ENCODE results near the gene BZW2. TPM values are rescaled to one million over a fixed set of nuclear protein-coding genes. Genes with fewer than 3 reads are reported as not detected.

The BZW2 gene
- total RNA-seq, 1 donor from 2014 or later, result 18.0 TPM

DNA sequence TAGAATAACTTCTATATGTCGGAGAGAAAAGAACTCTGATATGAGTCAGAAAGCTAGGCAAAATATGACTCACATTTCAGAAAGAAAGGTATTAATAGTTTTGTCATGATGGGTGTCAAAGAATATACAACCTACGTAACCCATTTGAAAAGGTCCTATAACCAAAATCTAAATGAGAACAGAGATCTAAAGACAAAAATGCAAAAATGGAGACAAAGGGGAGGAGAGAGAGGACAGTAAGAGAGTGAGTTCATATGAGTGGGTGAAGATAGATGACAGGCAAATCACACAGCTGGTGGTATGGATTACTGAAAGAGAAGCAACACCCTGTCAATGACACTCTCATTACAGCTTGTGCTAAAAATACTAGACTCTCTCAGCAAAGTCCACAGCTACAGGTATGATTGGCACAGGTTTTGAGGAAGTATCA lies 26.0 kb upstream of the BZW2 start:
- Histone ChIP-seq H3K4me1 (no peaks in the 10 kb centered on the region), H3K27me3 (no peaks in the 10 kb centered on the region), H3K27ac (no peak overlapping the region), H3K9me3 (no peaks in the 10 kb centered on the region), H3K36me3 (peaks cover 33 to 54% of the 10 kb centered on the region in 2 donors), H3K4me3 (no peak overlapping the region)
- TF ChIP-seq, protein P1, sequence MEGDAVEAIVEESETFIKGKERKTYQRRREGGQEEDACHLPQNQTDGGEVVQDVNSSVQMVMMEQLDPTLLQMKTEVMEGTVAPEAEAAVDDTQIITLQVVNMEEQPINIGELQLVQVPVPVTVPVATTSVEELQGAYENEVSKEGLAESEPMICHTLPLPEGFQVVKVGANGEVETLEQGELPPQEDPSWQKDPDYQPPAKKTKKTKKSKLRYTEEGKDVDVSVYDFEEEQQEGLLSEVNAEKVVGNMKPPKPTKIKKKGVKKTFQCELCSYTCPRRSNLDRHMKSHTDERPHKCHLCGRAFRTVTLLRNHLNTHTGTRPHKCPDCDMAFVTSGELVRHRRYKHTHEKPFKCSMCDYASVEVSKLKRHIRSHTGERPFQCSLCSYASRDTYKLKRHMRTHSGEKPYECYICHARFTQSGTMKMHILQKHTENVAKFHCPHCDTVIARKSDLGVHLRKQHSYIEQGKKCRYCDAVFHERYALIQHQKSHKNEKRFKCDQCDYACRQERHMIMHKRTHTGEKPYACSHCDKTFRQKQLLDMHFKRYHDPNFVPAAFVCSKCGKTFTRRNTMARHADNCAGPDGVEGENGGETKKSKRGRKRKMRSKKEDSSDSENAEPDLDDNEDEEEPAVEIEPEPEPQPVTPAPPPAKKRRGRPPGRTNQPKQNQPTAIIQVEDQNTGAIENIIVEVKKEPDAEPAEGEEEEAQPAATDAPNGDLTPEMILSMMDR (IDR thresholded peaks at IDR 0.05), result no peak
- DNase-seq (ENCODE audit: low spot score in 2 of 2), result no peak
- intact Hi-C loops (cut with DNase I), result no loop called here

DNA sequence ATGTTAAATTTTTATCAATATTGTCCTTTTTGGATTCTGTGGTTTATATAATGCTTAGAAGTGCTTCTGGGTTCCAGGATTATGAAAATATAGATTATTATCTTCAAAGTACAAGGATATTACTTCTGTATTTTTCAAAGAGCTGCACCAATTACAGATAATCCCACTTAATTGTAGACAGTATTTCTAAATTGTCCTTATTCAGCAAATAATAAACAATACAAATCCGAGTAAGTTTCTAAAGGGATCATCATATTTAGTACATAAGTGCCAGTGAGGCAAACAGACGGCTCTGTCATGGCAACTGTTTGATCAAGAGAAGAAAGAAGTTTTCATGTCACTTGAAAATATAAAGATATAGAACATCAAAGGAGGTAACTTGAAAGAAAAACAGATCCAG lies 19.6 kb upstream of the BZW2 start:
- TF ChIP-seq, protein P1 (IDR thresholded peaks at IDR 0.05), result no peak
- H3K36me3 ChIP-seq, result peaks cover 12 to 24% of the 10 kb centered on the region in 2 donors
- intact Hi-C loops (cut with DNase I), result no loop called here

DNA sequence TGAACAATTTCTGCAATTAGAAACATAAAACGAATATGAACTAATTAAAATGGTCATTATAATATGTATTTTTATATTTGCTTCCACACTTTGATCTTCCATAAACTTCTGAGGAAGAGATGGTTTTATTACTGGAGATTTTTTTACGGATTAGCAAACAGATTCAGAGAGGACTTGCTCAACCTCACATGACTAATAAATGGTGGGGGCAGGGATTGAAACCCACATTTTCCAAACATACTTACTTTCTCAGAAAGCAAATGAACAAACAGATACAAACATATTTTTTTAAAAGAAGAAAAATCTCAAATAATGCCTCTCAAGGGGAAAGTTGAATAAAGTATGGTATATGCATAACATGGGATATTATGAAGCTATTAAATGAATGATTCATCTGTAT lies 18.7 kb upstream of the BZW2 start:
- no peak for DNase-seq (ENCODE audit: low spot score in 2 of 2)
- H3K4me3 ChIP-seq, result no peak overlapping the region
- no peak overlapping the region for H3K27ac ChIP-seq
- peaks cover 12 to 19% of the 10 kb centered on the region in 2 donors for H3K36me3 ChIP-seq
- H3K9me3 ChIP-seq, result no peaks in the 10 kb centered on the region
- no peaks in the 10 kb centered on the region for H3K4me1 ChIP-seq
- H3K27me3 ChIP-seq, result no peaks in the 10 kb centered on the region
- TF ChIP-seq, protein P1 (IDR thresholded peaks at IDR 0.05), result no peak
- intact Hi-C loops (cut with DNase I), result no loop called here

More for the DNA sequence above, 19.6 kb upstream of the BZW2 start:
- Histone ChIP-seq H3K27ac (no peak overlapping the region), H3K4me3 (no peak overlapping the region), H3K27me3 (no peaks in the 10 kb centered on the region), H3K9me3 (no peaks in the 10 kb centered on the region), H3K4me1 (no peaks in the 10 kb centered on the region)
- no peak for DNase-seq (ENCODE audit: low spot score in 2 of 2)

DNA sequence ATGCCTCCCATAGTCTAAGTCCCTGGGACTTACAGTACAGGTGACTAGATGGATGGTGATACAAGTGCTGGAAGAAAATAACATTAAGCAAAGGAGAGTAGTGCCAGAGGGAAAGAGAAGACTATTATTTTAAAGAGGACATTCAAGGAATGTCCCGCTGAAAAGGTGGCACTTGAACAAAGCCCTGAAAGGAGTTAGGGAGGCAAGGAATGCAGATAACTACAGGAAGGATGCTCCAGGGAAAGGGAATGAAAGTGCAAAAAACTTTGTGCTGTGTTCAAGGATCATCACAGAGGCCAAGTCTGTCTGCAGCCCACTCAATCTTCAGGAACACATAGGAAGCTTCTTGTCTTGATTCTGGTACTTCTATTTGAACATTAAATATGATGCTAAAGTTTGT lies 15.3 kb upstream of the BZW2 start:
- intact Hi-C loops (cut with DNase I), result no loop called here
- no peaks in the 10 kb centered on the region for H3K27me3 ChIP-seq
- TF ChIP-seq, protein P1 (IDR thresholded peaks at IDR 0.05), result no peak
- peaks cover 0 to 5% of the 10 kb centered on the region in 2 donors for H3K36me3 ChIP-seq
- no peak overlapping the region for H3K27ac ChIP-seq
- H3K9me3 ChIP-seq, result no peaks in the 10 kb centered on the region
- no peak overlapping the region for H3K4me3 ChIP-seq
- no peak for DNase-seq (ENCODE audit: low spot score in 2 of 2)
- peaks cover 0 to 1% of the 10 kb centered on the region in 2 donors for H3K4me1 ChIP-seq

DNA sequence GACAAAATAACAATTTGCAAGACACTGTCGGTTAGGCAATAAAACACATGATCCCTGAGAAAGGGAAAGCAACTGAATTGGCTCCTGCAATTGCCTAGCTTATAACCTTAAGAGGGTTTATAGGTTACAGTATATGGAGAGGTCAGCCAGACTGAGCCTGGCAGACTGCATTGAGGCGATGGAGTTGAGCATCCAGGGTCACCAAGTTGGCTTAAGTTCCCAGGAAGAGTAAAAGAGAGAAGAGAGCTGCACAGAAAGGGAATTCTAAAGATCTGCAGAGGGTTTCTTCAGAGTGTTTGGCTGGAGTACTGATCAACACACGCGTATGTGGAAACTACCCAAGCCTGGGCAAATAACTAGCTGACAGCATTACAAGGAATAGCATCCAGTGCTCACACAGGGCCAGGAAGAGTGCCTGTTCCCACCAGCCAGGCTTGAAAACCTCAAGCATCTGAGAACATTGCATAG lies 11.7 kb upstream of the BZW2 start:
- TF ChIP-seq, protein P1 (IDR thresholded peaks at IDR 0.05), result no peak
- DNase-seq (ENCODE audit: low spot score in 2 of 2), result no peak
- no peaks in the 10 kb centered on the region for H3K36me3 ChIP-seq
- H3K9me3 ChIP-seq, result no peaks in the 10 kb centered on the region
- intact Hi-C loops (cut with DNase I), result no loop called here
- peaks cover 0 to 13% of the 10 kb centered on the region in 2 donors for H3K4me1 ChIP-seq
- H3K27ac ChIP-seq, result no peak overlapping the region
- H3K27me3 ChIP-seq, result no peaks in the 10 kb centered on the region
- no peak overlapping the region for H3K4me3 ChIP-seq

Measured in ascending aorta (tissue), 2 donors.